HEK293 (cell line): ENCODE measurements around the gene FAM124B.

ENCODE experiments used
- CTCF ChIA-PET: fragments of 350-600 bp; formaldehyde crosslinking; extraction: SDS; loops from one replicate; lab custom pipeline; 2021; ENCODE audit warnings: antibody characterized with exemption; lab: Yijun Ruan, JAX
- POLR2A ChIA-PET: fragments of 300-600 bp; formaldehyde crosslinking; extraction: SDS; loops from one replicate; lab custom pipeline; 2020; ENCODE audit warnings: antibody characterized with exemption, inconsistent platforms; lab: Yijun Ruan, JAX
- H3K27ac ChIP-seq: fragments of 200-500 bp; sonication (Bioruptor generic); 2 replicates; pipeline ENCODE4 v1.5.1; 2014; ENCODE audit warnings: low read depth, low read length, control low read depth, inconsistent platforms; ENCODE audit errors: extremely low read depth
- H3K36me3 ChIP-seq, 2 experiments: fragments of 200-500 bp in 1 of 2; sonication (Bioruptor generic) in 1 of 2; 1 replicate in 1 of 2; 2 replicates in 1 of 2; pipeline ENCODE4 v1.5.1; 2014 to 2017; ENCODE audit warnings: inconsistent platforms in 2 of 2, low read length in 2 of 2; ENCODE audit not compliant: control insufficient read depth in 2 of 2, insufficient read depth in 1 of 2
- H3K4me1 ChIP-seq: fragments of 200-500 bp; sonication (Bioruptor generic); 2 replicates; pipeline ENCODE4 v1.5.1; 2014; ENCODE audit warnings: mild to moderate bottlenecking, low read length, inconsistent platforms; ENCODE audit not compliant: control insufficient read depth, insufficient read depth
- H3K4me3 ChIP-seq: 2 replicates; pipeline ENCODE4 v1.5.1; 2011; ENCODE audit warnings: low read depth, mild to moderate bottlenecking, control low read depth, low read length, moderate library complexity
- H3K9me3 ChIP-seq: fragments of 200-500 bp; sonication (Bioruptor generic); 2 replicates; pipeline ENCODE4 v1.5.1; 2014; ENCODE audit warnings: low read depth, low read length, inconsistent platforms; ENCODE audit not compliant: control insufficient read depth, insufficient read depth
- FEZF1 ChIP-seq: fragments of 450-650 bp; formaldehyde crosslinking; IDR thresholded peaks from 2 replicates; pipeline ENCODE4 v1.5.1; 2016; ENCODE audit warnings: missing biosample characterization, missing genetic modification characterization
- GLIS1 ChIP-seq: fragments of 450-650 bp; formaldehyde crosslinking; IDR thresholded peaks from 2 replicates; pipeline ENCODE4 v1.5.1; 2016; ENCODE audit warnings: missing biosample characterization, missing genetic modification characterization
- HOXA7 ChIP-seq: sonication (generic); formaldehyde crosslinking; IDR thresholded peaks from 2 replicates; pipeline ENCODE4 v1.8.1; 2022; ENCODE audit warnings: missing genetic modification reagents, borderline replicate concordance
- KLF8 ChIP-seq: fragments of 450-650 bp; formaldehyde crosslinking; IDR thresholded peaks from 2 replicates; pipeline ENCODE4 v1.5.1; 2016; ENCODE audit warnings: missing biosample characterization, missing genetic modification characterization
- MEIS1 ChIP-seq: sonication (generic); formaldehyde crosslinking; IDR thresholded peaks from 2 replicates; pipeline ENCODE4 v1.8.1; 2022; ENCODE audit warnings: missing genetic modification reagents, mild to moderate bottlenecking, borderline replicate concordance
- SCRT2 ChIP-seq: fragments of 450-650 bp; formaldehyde crosslinking; IDR thresholded peaks from 2 replicates; pipeline ENCODE4 v1.5.1; 2016; ENCODE audit warnings: missing biosample characterization, missing genetic modification characterization
- TCF7L2 ChIP-seq: IDR thresholded peaks from 2 replicates; pipeline ENCODE4 v1.6.1; 2011; ENCODE audit warnings: low read depth, mild to moderate bottlenecking, inconsistent platforms, low read length, moderate library complexity, borderline replicate concordance
- WT1 ChIP-seq: fragments of 450-650 bp; formaldehyde crosslinking; IDR thresholded peaks from 2 replicates; pipeline ENCODE4 v1.5.1; 2016; ENCODE audit warnings: missing biosample characterization, missing genetic modification characterization
- YY1 ChIP-seq: fragments of 450-650 bp; formaldehyde crosslinking; IDR thresholded peaks from 2 replicates; pipeline ENCODE4 v1.5.1; 2018; ENCODE audit warnings: missing biosample characterization, missing genetic modification characterization
- ZBTB21 ChIP-seq: fragments of 450-650 bp; formaldehyde crosslinking; IDR thresholded peaks from 2 replicates; pipeline ENCODE4 v1.5.1; 2017; ENCODE audit warnings: missing biosample characterization, missing genetic modification characterization
- ZNF114 ChIP-seq: fragments of 450-650 bp; formaldehyde crosslinking; IDR thresholded peaks from 2 replicates; pipeline ENCODE4 v1.5.0; 2017; ENCODE audit warnings: missing biosample characterization, missing genetic modification characterization
- ZNF16 ChIP-seq: fragments of 450-650 bp; formaldehyde crosslinking; IDR thresholded peaks from 2 replicates; pipeline ENCODE4 v1.5.1; 2016; ENCODE audit warnings: low read depth, missing biosample characterization, missing genetic modification characterization
- ZNF274 ChIP-seq, 2 experiments: fragments of 200-500 bp in 1 of 2; fragments of 450-650 bp in 1 of 2; sonication (Bioruptor generic) in 1 of 2; formaldehyde crosslinking in 1 of 2; IDR thresholded peaks; 2 replicates each; pipeline versions ENCODE4 v1.5.1 to v1.6.1; 2014 to 2016; ENCODE audit warnings: borderline replicate concordance in 1 of 2, inconsistent platforms in 1 of 2, low read length in 1 of 2, missing biosample characterization in 1 of 2, missing genetic modification characterization in 1 of 2
- ZNF335 ChIP-seq: fragments of 450-650 bp; formaldehyde crosslinking; conservative IDR thresholded peaks from 2 replicates; pipeline ENCODE4 v1.5.1; 2016; ENCODE audit warnings: missing biosample characterization, missing genetic modification characterization
- ZNF416 ChIP-seq: fragments of 450-650 bp; formaldehyde crosslinking; IDR thresholded peaks from 2 replicates; pipeline ENCODE4 v1.5.1; 2016; ENCODE audit warnings: missing biosample characterization, missing genetic modification characterization
- ZNF571 ChIP-seq: fragments of 450-650 bp; formaldehyde crosslinking; IDR thresholded peaks from 2 replicates; pipeline ENCODE4 v1.5.0; 2017; ENCODE audit warnings: missing biosample characterization, missing genetic modification characterization
- ZNF624 ChIP-seq: fragments of 450-650 bp; formaldehyde crosslinking; IDR thresholded peaks from 2 replicates; pipeline ENCODE4 v1.5.1; 2017; ENCODE audit warnings: missing biosample characterization, missing genetic modification characterization
- ZNF701 ChIP-seq: fragments of 450-650 bp; formaldehyde crosslinking; IDR thresholded peaks from 2 replicates; pipeline ENCODE4 v1.5.1; 2016; ENCODE audit warnings: missing biosample characterization, missing genetic modification characterization
- ZNF747 ChIP-seq: fragments of 450-650 bp; formaldehyde crosslinking; IDR thresholded peaks from 2 replicates; pipeline ENCODE4 v1.5.1; 2016; ENCODE audit warnings: missing biosample characterization, missing genetic modification characterization
- ZNF777 ChIP-seq: fragments of 450-650 bp; formaldehyde crosslinking; IDR thresholded peaks from 2 replicates; pipeline ENCODE4 v1.5.1; 2017; ENCODE audit warnings: missing biosample characterization, missing genetic modification characterization, borderline replicate concordance
- TF ChIP-seq, protein P1 (sequence below): fragments of 450-650 bp; formaldehyde crosslinking; IDR thresholded peaks from 2 replicates; pipeline ENCODE4 v1.5.1; 2016; ENCODE audit warnings: missing biosample characterization, missing genetic modification characterization
- TF ChIP-seq, protein P2 (sequence below): fragments of 450-650 bp; formaldehyde crosslinking; IDR thresholded peaks from 2 replicates; pipeline ENCODE4 v1.5.1; 2017; ENCODE audit warnings: missing biosample characterization, missing genetic modification characterization
- TF ChIP-seq, protein P3 (sequence below): fragments of 450-650 bp; formaldehyde crosslinking; conservative IDR thresholded peaks from 2 replicates; pipeline ENCODE4 v1.5.1; 2016; ENCODE audit warnings: low read depth, missing biosample characterization, missing genetic modification characterization

Gene FAM124B

DNA sequence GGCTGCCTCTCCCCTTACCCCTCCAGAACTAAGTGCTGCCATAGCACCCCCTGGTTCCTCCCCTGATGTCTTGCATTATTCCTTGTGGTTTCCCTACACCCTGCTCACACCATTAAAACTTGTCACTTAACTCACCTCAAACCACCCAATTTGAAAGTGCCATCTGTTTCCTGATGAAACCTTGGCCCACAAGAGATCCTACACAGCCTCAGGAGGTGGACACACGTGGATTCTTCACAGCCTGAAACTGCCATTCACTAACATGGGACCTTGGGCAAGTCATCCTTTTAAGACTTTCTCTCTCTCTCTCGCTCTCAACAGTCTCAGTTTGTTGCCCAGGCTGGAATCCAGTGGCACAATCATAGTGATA is 27.5 kb upstream of the FAM124B start:
- ChIA-PET CTCF (no interaction called here), POLR2A (no interaction called here)
- Histone ChIP-seq H3K9me3 (no peaks in the 10 kb centered on the region), H3K27ac (no peak overlapping the region), H3K4me3 (no peak overlapping the region), H3K4me1 (no peaks in the 10 kb centered on the region), H3K36me3 (no peaks in the 10 kb centered on the region)
- TF ChIP-seq KLF8 (tag by site-specific recombination): no peak
- no peak for TF ChIP-seq ZNF16 (tag by site-specific recombination)
- no peak for TF ChIP-seq ZNF747 (tag by site-specific recombination)
- no peak for TF ChIP-seq MEIS1
- TF ChIP-seq, protein P1, sequence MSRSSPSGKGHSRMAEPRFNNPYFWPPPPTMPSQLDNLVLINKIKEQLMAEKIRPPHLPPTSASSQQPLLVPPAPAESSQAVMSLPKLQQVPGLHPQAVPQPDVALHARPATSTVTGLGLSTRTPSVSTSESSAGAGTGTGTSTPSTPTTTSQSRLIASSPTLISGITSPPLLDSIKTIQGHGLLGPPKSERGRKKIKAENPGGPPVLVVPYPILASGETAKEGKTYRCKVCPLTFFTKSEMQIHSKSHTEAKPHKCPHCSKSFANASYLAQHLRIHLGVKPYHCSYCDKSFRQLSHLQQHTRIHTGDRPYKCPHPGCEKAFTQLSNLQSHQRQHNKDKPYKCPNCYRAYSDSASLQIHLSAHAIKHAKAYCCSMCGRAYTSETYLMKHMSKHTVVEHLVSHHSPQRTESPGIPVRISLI (tag by site-specific recombination): no peak
- TF ChIP-seq ZNF624 (tag by site-specific recombination): no peak
- TF ChIP-seq ZNF571: no peak
- TF ChIP-seq ZNF274 (IDR thresholded peaks at IDR 0.05; ENCODE audit: low read length): no peak
- no peak for TF ChIP-seq ZNF274 (tag by site-specific recombination; IDR thresholded peaks at IDR 0.05; ENCODE audit: borderline replicate concordance)
- no peak for TF ChIP-seq ZNF701
- no peak for TF ChIP-seq ZNF416 (tag by site-specific recombination)
- TF ChIP-seq ZNF777 (tag by site-specific recombination): no peak
- TF ChIP-seq GLIS1: no peak
- no peak for TF ChIP-seq WT1 (tag by site-specific recombination)
- no peak for TF ChIP-seq SCRT2 (tag by site-specific recombination)
- no peak for TF ChIP-seq ZBTB21
- TF ChIP-seq, protein P2, sequence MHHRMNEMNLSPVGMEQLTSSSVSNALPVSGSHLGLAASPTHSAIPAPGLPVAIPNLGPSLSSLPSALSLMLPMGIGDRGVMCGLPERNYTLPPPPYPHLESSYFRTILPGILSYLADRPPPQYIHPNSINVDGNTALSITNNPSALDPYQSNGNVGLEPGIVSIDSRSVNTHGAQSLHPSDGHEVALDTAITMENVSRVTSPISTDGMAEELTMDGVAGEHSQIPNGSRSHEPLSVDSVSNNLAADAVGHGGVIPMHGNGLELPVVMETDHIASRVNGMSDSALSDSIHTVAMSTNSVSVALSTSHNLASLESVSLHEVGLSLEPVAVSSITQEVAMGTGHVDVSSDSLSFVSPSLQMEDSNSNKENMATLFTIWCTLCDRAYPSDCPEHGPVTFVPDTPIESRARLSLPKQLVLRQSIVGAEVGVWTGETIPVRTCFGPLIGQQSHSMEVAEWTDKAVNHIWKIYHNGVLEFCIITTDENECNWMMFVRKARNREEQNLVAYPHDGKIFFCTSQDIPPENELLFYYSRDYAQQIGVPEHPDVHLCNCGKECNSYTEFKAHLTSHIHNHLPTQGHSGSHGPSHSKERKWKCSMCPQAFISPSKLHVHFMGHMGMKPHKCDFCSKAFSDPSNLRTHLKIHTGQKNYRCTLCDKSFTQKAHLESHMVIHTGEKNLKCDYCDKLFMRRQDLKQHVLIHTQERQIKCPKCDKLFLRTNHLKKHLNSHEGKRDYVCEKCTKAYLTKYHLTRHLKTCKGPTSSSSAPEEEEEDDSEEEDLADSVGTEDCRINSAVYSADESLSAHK: no peak
- no peak for TF ChIP-seq FEZF1 (tag by site-specific recombination)

DNA sequence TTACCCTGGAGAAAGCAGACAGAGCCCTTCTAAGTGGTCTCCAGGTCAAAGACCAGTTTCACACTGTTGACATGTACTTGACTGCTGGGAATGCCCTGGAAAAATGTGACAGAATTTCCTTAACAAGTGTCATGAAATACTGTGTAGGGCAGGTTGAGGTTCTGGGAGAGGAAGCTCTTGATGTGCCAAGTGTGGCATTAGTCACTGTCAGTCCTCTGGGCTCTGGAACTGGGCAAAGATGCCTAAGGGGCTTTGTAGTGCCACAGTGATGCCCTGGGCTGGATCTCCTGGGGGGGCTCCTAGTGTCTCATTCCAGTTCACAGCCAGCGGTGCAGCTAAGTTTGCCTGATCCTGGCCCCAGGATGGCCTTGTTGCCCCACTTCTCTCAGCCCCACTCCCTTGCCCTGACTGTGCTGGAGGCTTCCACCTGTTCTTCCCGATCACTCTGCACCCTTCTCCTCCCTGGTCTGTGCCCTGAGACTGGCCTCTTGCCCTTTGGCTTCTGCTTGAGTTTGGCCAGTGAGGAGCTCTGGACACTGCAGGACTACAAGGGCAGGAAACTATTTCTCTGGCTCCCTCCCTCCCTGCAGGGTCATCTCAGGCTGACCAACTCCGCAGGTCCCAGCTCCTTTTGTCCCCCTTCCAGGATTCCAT is 27.0 kb upstream of the FAM124B start:
- ChIA-PET POLR2A (no interaction called here), CTCF (interaction anchor here (0.5 to 0.7 kb wide), 2 partner anchors 39 to 63 kb away, joined by 3 to 5 read pairs; no protein-coding TSS in a partner anchor)
- no peak overlapping the region for H3K4me3 ChIP-seq
- H3K36me3 ChIP-seq: no peaks in the 10 kb centered on the region
- no peak overlapping the region for H3K27ac ChIP-seq
- no peaks in the 10 kb centered on the region for H3K4me1 ChIP-seq
- no peaks in the 10 kb centered on the region for H3K9me3 ChIP-seq
- no peak for TF ChIP-seq YY1 (tag by site-specific recombination)
- no peak for TF ChIP-seq ZNF335 (tag by site-specific recombination)
- TF ChIP-seq, protein P3, sequence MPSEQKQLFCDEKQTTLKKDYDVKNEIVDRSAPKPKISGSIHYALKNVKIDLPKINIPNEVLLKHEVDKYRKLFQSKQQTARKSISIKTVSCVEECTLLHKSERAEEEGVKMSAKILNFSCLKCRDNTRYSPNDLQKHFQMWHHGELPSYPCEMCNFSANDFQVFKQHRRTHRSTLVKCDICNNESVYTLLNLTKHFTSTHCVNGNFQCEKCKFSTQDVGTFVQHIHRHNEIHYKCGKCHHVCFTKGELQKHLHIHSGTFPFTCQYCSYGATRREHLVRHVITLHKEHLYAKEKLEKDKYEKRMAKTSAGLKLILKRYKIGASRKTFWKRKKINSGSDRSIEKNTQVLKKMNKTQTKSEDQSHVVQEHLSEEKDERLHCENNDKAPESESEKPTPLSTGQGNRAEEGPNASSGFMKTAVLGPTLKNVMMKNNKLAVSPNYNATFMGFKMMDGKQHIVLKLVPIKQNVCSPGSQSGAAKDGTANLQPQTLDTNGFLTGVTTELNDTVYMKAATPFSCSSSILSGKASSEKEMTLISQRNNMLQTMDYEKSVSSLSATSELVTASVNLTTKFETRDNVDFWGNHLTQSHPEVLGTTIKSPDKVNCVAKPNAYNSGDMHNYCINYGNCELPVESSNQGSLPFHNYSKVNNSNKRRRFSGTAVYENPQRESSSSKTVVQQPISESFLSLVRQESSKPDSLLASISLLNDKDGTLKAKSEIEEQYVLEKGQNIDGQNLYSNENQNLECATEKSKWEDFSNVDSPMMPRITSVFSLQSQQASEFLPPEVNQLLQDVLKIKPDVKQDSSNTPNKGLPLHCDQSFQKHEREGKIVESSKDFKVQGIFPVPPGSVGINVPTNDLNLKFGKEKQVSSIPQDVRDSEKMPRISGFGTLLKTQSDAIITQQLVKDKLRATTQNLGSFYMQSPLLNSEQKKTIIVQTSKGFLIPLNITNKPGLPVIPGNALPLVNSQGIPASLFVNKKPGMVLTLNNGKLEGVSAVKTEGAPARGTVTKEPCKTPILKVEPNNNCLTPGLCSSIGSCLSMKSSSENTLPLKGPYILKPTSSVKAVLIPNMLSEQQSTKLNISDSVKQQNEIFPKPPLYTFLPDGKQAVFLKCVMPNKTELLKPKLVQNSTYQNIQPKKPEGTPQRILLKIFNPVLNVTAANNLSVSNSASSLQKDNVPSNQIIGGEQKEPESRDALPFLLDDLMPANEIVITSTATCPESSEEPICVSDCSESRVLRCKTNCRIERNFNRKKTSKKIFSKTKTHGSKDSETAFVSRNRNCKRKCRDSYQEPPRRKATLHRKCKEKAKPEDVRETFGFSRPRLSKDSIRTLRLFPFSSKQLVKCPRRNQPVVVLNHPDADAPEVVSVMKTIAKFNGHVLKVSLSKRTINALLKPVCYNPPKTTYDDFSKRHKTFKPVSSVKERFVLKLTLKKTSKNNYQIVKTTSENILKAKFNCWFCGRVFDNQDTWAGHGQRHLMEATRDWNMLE: no peak
- no peak for TF ChIP-seq ZNF777 (tag by site-specific recombination)
- no peak for TF ChIP-seq HOXA7
- TF ChIP-seq ZNF114: no peak
- no peak for TF ChIP-seq TCF7L2
